ENCODE measurements around the gene E2F4.
A peak's percentile ranks its signal among the peaks of the same experiment; 100 is the strongest.

Gene E2F4

DNA sequence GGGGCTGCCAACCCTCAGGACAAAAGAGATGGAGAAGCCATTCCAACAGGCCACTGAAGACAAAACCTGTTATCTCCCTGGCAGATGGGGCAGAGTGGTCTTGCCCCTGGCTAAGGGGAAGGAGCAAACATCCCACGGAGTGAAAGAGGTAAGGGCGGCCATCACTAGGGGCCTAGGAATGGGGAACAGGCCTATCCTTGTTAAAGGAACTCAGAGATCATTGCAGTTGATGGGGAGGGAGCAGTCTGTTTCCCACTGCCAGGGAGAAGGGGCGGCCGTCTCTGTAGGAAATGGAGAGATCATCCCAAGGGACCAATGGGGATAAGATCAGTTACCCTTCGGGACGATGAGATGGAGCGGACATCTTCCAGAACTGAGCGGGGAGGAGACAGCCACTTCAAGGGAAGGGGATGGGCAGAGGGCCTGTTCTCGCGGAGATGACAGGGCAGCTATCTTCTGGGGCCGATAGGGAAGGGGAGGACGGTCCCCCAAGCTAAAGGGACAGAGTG lies 34.4 kb downstream of the E2F4 start:
- H3K4me3 ChIP-seq (ENCODE audit: low read depth, low read length): peak overlapping the region; percentile 73
- TF ChIP-seq POLR2A (IDR thresholded peaks at IDR 0.05; ENCODE audit: extremely low read depth, insufficient read length): no peak
- TF ChIP-seq MYC (IDR thresholded peaks at IDR 0.05; ENCODE audit: low read depth, low read length): no peak
- TF ChIP-seq CTCF (IDR thresholded peaks at IDR 0.05; ENCODE audit: low read depth, low read length): no peak
- TF ChIP-seq MAX (IDR thresholded peaks at IDR 0.05; ENCODE audit: low read depth, low read length): no peak
- DNase-seq (ENCODE audit: low read depth): no peak

DNA sequence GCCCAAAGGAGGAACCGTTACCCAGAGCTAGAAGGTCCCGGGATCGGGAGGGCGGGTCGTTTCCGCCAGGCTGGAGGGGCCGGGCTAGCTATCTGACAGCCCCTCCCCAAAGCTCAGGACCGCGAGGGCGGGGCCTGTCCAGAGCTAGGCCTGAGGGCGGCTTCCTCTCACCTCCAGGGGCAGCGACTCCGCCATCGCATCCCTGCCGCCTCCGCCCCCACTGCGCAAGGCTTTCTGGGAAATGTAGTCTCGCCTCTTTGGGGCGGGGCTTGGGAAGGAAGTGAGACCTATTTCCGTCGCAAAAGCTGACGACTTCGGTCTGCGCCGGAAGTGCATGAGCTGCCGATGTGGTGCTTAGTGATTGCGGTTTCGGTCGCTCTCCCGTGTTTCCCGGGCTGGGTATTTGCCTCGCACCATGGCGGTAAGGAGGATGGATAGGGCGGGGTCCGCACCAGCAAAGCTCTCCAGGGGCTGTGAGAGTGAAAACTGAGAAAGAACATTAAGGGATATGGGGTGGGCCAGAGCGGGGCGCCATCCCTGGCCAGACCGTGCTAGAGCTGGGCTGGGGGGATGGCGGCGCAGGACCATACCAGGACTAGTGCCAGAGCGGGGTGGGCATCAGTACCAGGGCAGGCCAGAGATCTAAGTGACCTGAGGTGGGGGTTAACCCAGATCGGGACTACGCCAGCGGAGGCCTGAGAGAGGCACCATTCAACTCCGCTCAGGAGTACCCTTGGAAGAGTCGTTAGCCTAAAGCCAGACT lies 35.0 kb downstream of the E2F4 start, which contains the start of gene TMEM208:
Gene TMEM208, plus strand, starts transcription at position 327 of the 763 bp plus-strand sequence. Its CDS starts 89 bp downstream, at position 416.
- H3K4me3 ChIP-seq (ENCODE audit: low read depth, low read length): peak within 1 kb of the TSS; percentile 81
- peak; percentile 100 for DNase-seq (ENCODE audit: low read depth)
- no peak for TF ChIP-seq MAX (IDR thresholded peaks at IDR 0.05; ENCODE audit: low read depth, low read length)
- peak; percentile 10 for TF ChIP-seq CTCF (IDR thresholded peaks at IDR 0.05; ENCODE audit: low read depth, low read length)
- no peak; the same call in 1 of the 2 replicates for TF ChIP-seq MYC (IDR thresholded peaks at IDR 0.05; ENCODE audit: low read depth, low read length)
- TF ChIP-seq POLR2A (IDR thresholded peaks at IDR 0.05; ENCODE audit: extremely low read depth, insufficient read length): peak; percentile 76

GRCh38 chr16:67227567-67227921 lies 35.6 kb downstream of the E2F4 start:
- no peak for DNase-seq (ENCODE audit: low read depth)
- TF ChIP-seq MYC (IDR thresholded peaks at IDR 0.05; ENCODE audit: low read depth, low read length) (no peak), MAX (IDR thresholded peaks at IDR 0.05; ENCODE audit: low read depth, low read length) (no peak), CTCF (IDR thresholded peaks at IDR 0.05; ENCODE audit: low read depth, low read length) (no peak), POLR2A (IDR thresholded peaks at IDR 0.05; ENCODE audit: extremely low read depth, insufficient read length) (no peak)
- H3K4me3 ChIP-seq (ENCODE audit: low read depth, low read length): peak overlapping the region; percentile 81

GRCh38 chr16:67228034-67228785 lies 36.3 kb downstream of the E2F4 start:
- H3K4me3 ChIP-seq (ENCODE audit: low read depth, low read length): peak overlapping the region; percentile 81
- DNase-seq (ENCODE audit: low read depth): no peak
- TF ChIP-seq MAX (IDR thresholded peaks at IDR 0.05; ENCODE audit: low read depth, low read length) (no peak), CTCF (IDR thresholded peaks at IDR 0.05; ENCODE audit: low read depth, low read length) (no peak), POLR2A (IDR thresholded peaks at IDR 0.05; ENCODE audit: extremely low read depth, insufficient read length) (no peak), MYC (IDR thresholded peaks at IDR 0.05; ENCODE audit: low read depth, low read length) (no peak)

GRCh38 chr16:67228905-67229304 lies 37.0 kb downstream of the E2F4 start:
- no peak overlapping the region for H3K4me3 ChIP-seq (ENCODE audit: low read depth, low read length)
- no peak for DNase-seq (ENCODE audit: low read depth)
- TF ChIP-seq CTCF (IDR thresholded peaks at IDR 0.05; ENCODE audit: low read depth, low read length) (no peak), MAX (IDR thresholded peaks at IDR 0.05; ENCODE audit: low read depth, low read length) (no peak)

All from NB4 (cell line).